Glomerular endothelial cell (primary cell): Measurements from ENCODE around the gene DGCR6L. TPM values are rescaled to one million over a fixed set of nuclear protein-coding genes. Genes with fewer than 3 reads are reported as not detected.
"Not testable (repeated sequence)": the region's sequence is repeated elsewhere in the genome, so short reads cannot be mapped to it uniquely, and the experiment has no call there.

Source experiments
- DNase-seq: peaks from one replicate; pipeline ENCODE4 v3.0.0-alpha.2; 2011; ENCODE audit warnings: low read depth, low spot score; ENCODE audit errors: extremely low read depth
- total RNA-seq: library from RNA; depleted of rRNA; stranded (reverse); fragments of >200 nt; gene quantifications from 2 replicates; pipeline ENCODE4 v1.2.3, GENCODE V29; 2015

DGCR6L gene
- total RNA-seq, 1 donor from 2014 or later = 67.8 TPM

- not testable (repeated sequence) for DNase-seq
Observed at GRCh38 chr22:20310773-20311172, 9.1 kb downstream of the DGCR6L start.

GRCh38 chr22:20310180-20310579, 9.7 kb downstream of the DGCR6L start:
- not testable (repeated sequence) for DNase-seq

GRCh38 chr22:20308806-20309650, 10.8 kb downstream of the DGCR6L start:
- DNase-seq = not testable (repeated sequence)

- DNase-seq = not testable (repeated sequence)
Observed at GRCh38 chr22:20307448-20308447, 12.1 kb downstream of the DGCR6L start.

GRCh38 chr22:20306646-20307447, 13.0 kb downstream of the DGCR6L start:
- DNase-seq = not testable (repeated sequence)

- DNase-seq = no peak
Observed at GRCh38 chr22:20305894-20306645, 13.8 kb downstream of the DGCR6L start.

- not testable (repeated sequence) for DNase-seq
Observed at GRCh38 chr22:20305230-20305893, 14.5 kb downstream of the DGCR6L start.

GRCh38 chr22:20304646-20305045, 15.2 kb downstream of the DGCR6L start:
- DNase-seq = no peak

GRCh38 chr22:20303229-20303534, 16.7 kb downstream of the DGCR6L start:
- not testable (repeated sequence) for DNase-seq

- no peak for DNase-seq
Observed at GRCh38 chr22:20302438-20303228, 17.2 kb downstream of the DGCR6L start.

- DNase-seq = no peak
Observed at GRCh38 chr22:20299746-20300136, 20.1 kb downstream of the DGCR6L start.

- DNase-seq = no peak
Observed at GRCh38 chr22:20298803-20299745, 20.8 kb downstream of the DGCR6L start.

- DNase-seq = no peak
Observed at GRCh38 chr22:20298110-20298802, 21.6 kb downstream of the DGCR6L start.

- no peak for DNase-seq
Observed at GRCh38 chr22:20297414-20298109, 22.3 kb downstream of the DGCR6L start.

GRCh38 chr22:20296598-20296997, 23.3 kb downstream of the DGCR6L start:
- no peak for DNase-seq
